Measurements from ENCODE around the gene ATXN10.

ATXN10 gene

GRCh38 chr22:45866126-45866645, 194.6 kb downstream of the ATXN10 start:
- DNase-seq = no peak

- DNase-seq = no peak
These were observed 195.0 kb downstream of the ATXN10 start for GRCh38 chr22:45866646-45867117.

GRCh38 chr22:45867118-45867905, 195.7 kb downstream of the ATXN10 start:
- no peak for DNase-seq

- DNase-seq = no peak
These were observed 196.4 kb downstream of the ATXN10 start for GRCh38 chr22:45867906-45868555.

- peak in 1 of 2 experiments; percentile 48 for DNase-seq
These were observed 197.1 kb downstream of the ATXN10 start for GRCh38 chr22:45868571-45869339.

GRCh38 chr22:45869340-45869847, 197.8 kb downstream of the ATXN10 start:
- DNase-seq = no peak

- DNase-seq = no peak
These were observed 198.4 kb downstream of the ATXN10 start for GRCh38 chr22:45870011-45870410.

- no peak for DNase-seq
These were observed 200.1 kb downstream of the ATXN10 start for GRCh38 chr22:45871721-45872120.

- no peak for DNase-seq
These were observed 201.1 kb downstream of the ATXN10 start for GRCh38 chr22:45872659-45873263.

- DNase-seq = no peak
These were observed 204.8 kb downstream of the ATXN10 start for GRCh38 chr22:45876136-45877035.

- no peak for DNase-seq
These were observed 205.4 kb downstream of the ATXN10 start for GRCh38 chr22:45877036-45877380.

- no peak for DNase-seq
These were observed 206.0 kb downstream of the ATXN10 start for GRCh38 chr22:45877651-45878050.

GRCh38 chr22:45878051-45878781, 206.6 kb downstream of the ATXN10 start:
- DNase-seq = peak; percentile 92 to 98

GRCh38 chr22:45878901-45879551, 207.4 kb downstream of the ATXN10 start:
- DNase-seq = peak; percentile 63 to 67

- DNase-seq = no peak
These were observed 207.9 kb downstream of the ATXN10 start for GRCh38 chr22:45879552-45879949.

- no peak for DNase-seq
These were observed 208.6 kb downstream of the ATXN10 start for GRCh38 chr22:45880091-45880715.

GRCh38 chr22:45880716-45881523, 209.3 kb downstream of the ATXN10 start:
- DNase-seq = no peak

GRCh38 chr22:45881524-45881875, 209.9 kb downstream of the ATXN10 start:
- DNase-seq = no peak
